ENCODE results near the gene PPP1R15B.

Gene PPP1R15B

GRCh38 chr1:204357551-204358490 is 53.8 kb downstream of the PPP1R15B start:
- DNase-seq (ENCODE audit: low spot score): no peak
- TF ChIP-seq, protein P1, sequence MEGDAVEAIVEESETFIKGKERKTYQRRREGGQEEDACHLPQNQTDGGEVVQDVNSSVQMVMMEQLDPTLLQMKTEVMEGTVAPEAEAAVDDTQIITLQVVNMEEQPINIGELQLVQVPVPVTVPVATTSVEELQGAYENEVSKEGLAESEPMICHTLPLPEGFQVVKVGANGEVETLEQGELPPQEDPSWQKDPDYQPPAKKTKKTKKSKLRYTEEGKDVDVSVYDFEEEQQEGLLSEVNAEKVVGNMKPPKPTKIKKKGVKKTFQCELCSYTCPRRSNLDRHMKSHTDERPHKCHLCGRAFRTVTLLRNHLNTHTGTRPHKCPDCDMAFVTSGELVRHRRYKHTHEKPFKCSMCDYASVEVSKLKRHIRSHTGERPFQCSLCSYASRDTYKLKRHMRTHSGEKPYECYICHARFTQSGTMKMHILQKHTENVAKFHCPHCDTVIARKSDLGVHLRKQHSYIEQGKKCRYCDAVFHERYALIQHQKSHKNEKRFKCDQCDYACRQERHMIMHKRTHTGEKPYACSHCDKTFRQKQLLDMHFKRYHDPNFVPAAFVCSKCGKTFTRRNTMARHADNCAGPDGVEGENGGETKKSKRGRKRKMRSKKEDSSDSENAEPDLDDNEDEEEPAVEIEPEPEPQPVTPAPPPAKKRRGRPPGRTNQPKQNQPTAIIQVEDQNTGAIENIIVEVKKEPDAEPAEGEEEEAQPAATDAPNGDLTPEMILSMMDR (IDR thresholded peaks at IDR 0.05; ENCODE audit: borderline replicate concordance, control extremely low read depth, extremely low read depth, insufficient read depth, missing control alignments): no peak
- in situ Hi-C loops (cut with MboI; ENCODE audit: low sequenced_read_pairs, unreplicated experiment): no loop called here

DNA sequence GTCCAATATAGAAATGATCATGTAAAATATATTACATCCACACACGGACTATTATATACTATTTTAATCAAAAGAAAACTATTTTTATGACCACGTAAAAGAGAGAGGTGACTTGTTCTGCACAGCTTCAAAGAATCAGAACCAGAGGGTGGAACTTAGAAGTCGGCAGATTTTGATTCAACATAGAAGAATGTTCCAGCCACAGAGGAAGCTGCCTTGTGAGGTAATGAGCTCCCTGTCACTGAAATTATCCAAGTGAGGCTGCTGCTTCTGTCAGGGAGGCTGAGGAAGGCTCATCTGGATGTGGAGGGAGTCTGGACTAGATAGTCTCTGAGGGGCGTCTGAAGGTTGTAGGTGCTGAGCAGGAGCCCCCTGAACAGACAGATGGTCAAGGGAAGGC is 54.6 kb downstream of the PPP1R15B start:
- no peak for DNase-seq (ENCODE audit: low spot score)
- TF ChIP-seq, protein P1 (IDR thresholded peaks at IDR 0.05; ENCODE audit: borderline replicate concordance, control extremely low read depth, extremely low read depth, insufficient read depth, missing control alignments): no peak
- in situ Hi-C loops (cut with MboI; ENCODE audit: low sequenced_read_pairs, unreplicated experiment): no loop called here

DNA sequence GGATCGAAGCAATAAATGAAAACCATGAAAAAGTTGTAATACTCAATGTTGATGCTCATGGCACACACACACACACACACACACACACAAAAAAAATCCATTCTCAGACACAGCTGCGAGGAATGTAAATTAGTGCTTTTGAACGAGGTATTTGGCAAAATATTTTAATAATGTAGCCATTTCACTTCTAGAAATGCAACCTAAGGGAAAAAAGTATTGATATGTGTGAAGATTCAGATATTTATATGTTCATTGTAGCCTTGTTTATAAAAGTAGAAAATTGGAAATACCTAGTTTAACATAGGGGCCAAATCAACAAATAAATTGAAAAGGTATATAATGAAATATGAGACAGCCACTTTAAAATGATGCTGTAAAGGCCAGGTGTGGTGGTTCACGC is 55.7 kb downstream of the PPP1R15B start:
- in situ Hi-C loops (cut with MboI; ENCODE audit: low sequenced_read_pairs, unreplicated experiment): no loop called here
- DNase-seq (ENCODE audit: low spot score): no peak
- TF ChIP-seq, protein P1 (IDR thresholded peaks at IDR 0.05; ENCODE audit: borderline replicate concordance, control extremely low read depth, extremely low read depth, insufficient read depth, missing control alignments): no peak

GRCh38 chr1:204354579-204354978 is 57.0 kb downstream of the PPP1R15B start:
- TF ChIP-seq, protein P1 (IDR thresholded peaks at IDR 0.05; ENCODE audit: borderline replicate concordance, control extremely low read depth, extremely low read depth, insufficient read depth, missing control alignments): no peak
- in situ Hi-C loops (cut with MboI; ENCODE audit: low sequenced_read_pairs, unreplicated experiment): no loop called here

More at GRCh38 chr1:204354579-204354978, 57.0 kb downstream of the PPP1R15B start:
- DNase-seq (ENCODE audit: low spot score): no peak
